H54 (cell line): Measurements from ENCODE around the gene GPR162.

Experiments
- DNase-seq: peaks from one replicate; pipeline ENCODE4 v3.0.0; 2011; ENCODE audit warnings: low spot score, mixed read lengths; ENCODE audit not compliant: insufficient read length
- FAIRE-seq: peaks from 3 replicates; lab custom pipeline; 2011; peaks lifted over from hg19 to GRCh38; lab: Jason Lieb, UNC
- POLR2A ChIP-seq: IDR thresholded peaks from 2 replicates; pipeline ENCODE4 v1.6.1; 2011; ENCODE audit warnings: low read depth, mild to moderate bottlenecking, low read length

Gene GPR162

DNA sequence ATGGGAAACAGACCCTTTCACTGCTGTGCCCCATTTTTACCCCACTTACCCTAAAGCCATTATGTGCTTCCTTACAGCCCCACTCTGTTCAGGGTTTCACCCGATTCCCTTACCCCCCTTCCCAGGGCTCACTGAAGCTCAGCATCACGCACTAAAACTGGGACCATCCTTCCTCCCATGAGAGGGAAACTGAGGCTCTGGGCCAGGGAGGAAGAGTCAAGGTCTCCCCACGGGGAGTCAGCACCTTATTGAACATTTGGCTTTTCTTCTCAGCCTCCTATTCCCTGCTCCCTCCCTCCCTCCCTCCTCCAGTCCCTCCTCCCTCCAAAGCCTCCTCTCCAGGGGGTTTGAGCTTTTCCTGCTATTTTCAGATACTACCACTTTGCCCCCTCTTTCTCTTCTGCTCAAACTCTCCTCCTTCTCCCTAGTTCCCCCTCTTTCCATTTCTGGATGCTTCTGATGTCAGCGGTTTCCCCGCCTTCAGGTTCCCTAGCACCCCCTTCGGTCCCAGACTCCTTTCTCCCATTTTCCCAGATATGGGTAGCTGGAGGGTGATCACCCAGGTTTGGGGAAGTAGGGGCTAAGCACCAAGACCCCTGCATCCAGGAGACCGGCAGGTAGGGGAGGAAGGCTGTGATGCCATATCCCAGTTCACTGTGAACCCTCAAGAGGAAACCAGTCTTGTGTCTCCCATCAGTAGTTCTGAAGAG lies 960 bp downstream of the GPR162 start:
- TF ChIP-seq POLR2A: no peak
- DNase-seq: no peak
- no peak for FAIRE-seq

DNA sequence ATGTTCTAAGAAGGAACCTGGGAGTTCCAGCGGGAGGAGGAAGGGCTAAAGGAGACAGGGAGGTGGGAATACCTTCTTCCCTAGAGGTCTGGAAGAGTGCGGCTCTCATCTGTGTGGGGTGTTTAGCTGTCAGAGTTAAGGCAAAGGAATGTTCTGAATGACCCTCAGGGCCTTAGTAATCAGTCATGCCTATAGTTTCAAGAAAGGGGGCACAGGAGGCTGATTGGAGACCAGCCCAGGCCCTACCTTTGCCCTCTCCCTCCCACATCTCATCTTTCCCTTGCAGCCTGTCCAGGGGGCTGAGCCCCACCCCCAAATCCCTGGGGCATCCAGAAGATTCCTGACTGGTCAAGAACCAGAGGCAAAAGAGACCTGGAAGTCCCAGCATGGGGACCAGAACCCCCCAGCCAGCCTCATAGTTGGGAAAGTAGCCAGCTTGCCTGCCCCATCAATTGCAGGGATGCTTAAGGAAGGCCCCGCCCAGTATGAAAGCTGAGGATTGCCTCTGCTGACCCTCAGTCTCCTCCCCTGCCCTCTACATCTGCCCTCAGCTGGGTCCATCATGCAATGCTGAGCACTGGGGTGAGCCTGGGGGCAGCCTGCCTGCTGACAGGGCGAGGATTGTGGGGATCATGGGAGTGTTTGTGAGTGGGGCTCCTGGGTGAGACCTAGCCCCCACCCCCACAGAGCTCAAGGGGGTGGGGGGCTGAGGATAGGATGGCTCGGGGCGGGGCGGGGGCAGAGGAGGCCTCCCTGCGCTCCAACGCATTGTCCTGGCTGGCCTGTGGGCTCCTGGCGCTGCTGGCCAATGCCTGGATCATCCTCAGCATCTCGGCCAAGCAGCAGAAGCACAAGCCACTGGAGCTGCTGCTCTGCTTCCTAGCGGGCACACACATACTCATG lies 1.8 kb downstream of the GPR162 start:
- DNase-seq (no peak), FAIRE-seq (no peak)

DNA sequence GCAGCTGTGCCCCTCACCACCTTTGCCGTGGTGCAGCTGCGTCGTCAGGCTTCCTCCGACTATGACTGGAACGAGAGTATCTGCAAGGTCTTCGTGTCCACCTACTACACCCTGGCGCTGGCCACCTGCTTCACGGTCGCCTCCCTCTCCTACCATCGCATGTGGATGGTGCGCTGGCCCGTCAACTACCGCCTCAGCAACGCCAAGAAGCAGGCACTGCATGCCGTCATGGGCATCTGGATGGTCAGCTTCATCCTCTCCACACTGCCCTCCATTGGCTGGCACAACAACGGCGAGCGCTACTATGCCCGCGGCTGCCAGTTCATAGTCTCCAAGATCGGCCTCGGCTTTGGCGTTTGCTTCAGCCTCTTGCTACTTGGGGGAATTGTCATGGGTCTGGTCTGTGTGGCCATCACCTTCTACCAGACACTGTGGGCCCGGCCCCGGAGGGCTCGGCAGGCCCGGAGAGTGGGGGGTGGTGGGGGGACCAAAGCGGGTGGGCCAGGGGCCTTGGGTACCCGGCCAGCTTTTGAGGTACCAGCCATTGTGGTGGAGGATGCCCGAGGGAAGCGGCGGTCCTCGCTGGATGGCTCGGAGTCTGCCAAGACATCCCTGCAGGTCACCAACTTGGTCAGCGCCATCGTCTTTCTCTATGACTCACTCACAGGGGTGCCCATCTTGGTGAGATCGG lies 2.6 kb downstream of the GPR162 start:
- FAIRE-seq: no peak
- no peak for DNase-seq

More for the DNA sequence above, 1.8 kb downstream of the GPR162 start:
- TF ChIP-seq POLR2A: no peak

DNA sequence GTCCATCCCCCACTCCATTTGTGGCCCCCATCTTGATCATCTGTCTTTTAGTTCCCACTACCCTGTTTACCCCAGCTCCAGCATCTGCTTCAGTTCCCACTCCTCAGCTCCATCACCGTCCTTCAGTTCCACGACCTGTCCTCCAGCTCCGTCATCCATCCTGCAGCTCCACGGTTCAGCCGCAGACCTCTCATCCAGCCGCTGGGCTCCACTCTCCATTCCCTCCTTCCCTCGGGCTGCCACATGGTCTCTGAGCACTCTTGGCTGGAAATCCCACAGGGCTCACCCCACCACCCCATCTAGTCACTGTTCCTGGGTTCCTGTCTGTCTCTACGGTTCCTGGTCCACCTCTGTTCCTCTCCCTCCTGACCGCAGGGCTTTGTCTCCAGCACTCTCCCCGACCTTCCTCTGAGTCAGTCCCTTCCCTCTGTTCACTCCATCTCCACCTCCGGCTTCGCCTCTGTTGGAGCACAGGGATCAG lies 3.3 kb downstream of the GPR162 start:
- no peak for TF ChIP-seq POLR2A
- DNase-seq: no peak
- FAIRE-seq: no peak

More for the DNA sequence above, 2.6 kb downstream of the GPR162 start:
- TF ChIP-seq POLR2A: no peak

DNA sequence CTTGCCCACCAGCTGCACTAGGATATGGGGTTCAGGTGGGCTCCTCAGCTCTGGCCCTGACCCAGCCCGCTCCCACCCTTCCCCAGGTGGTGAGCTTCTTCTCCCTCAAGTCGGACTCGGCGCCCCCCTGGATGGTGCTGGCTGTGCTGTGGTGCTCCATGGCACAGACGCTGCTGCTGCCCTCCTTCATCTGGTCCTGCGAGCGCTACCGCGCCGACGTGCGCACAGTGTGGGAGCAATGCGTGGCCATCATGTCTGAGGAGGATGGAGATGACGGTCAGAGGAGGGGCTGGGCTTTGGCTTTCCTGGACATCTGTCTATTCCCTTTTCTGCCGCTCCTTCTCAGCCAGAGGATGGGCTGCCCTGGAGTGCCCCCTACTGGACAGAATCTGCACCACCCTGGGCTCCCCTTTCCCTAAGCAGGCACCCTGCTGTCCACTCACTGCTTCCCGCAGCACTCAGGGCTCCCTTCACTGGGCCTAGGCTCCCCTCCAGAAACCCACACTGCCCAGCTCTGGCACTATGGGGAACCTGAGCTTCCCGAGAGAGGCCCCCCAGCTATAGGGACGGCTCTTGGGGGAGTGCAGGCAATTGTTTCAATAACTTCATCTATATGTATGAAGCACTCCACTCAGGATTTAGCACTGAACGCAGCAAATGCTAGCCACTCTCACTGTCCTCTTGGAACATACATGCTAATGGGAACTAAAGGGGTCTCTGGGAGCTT lies 3.9 kb downstream of the GPR162 start:
- no peak for TF ChIP-seq POLR2A
- no peak for FAIRE-seq
- DNase-seq: peak; percentile 89

DNA sequence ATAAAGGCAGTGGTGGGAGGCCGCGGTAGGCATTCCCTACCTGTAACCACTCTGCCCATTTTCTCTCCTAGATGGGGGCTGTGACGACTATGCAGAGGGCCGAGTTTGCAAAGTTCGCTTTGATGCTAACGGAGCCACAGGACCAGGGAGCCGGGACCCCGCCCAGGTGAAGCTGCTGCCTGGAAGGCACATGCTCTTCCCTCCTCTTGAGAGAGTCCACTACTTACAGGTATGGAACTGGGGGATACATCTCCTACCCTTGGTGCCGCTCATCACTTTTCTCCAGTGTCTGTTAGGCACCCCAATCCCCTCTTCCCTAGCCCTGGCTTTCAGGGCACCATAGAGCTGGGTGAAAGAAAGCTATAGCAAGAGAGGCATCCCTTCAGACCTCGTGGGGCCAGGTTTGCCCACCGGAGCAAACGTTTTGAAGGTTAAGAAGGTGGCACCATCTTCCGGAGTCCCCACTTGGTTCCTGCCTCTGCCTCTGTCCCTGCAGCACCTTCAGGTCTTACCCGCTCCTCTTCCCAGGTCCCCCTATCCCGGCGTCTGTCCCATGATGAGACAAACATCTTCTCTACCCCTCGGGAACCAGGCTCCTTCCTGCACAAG lies 4.6 kb downstream of the GPR162 start:
- no peak for FAIRE-seq

GRCh38 chr12:6826734-6827436 lies 5.3 kb downstream of the GPR162 start:
- TF ChIP-seq POLR2A: no peak
- DNase-seq (no peak), FAIRE-seq (no peak)

More for the DNA sequence above, 4.6 kb downstream of the GPR162 start:
- no peak for TF ChIP-seq POLR2A
- no peak for DNase-seq

DNA sequence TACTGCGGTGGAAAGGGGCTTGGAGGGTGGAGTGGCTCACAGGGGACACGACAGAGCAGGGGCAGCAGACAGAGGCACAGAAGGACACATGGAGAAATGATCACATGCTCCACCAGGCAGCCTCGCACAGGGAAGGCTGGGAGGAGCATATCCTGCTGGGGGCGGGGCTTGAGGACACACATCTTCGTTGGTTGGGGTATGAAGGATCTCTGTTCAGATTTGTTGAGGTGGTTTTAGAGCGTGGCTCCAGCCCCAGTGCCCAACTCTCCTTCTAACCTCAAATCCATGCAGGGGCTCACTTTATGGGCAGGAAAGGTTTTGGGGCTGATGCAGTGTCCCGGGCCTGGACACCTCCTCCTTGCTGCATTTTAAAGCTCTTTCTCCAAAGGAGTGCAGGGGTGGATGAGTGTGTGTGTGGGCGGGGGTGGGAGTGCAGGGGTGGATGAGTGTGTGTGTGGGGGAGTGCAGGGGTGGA lies 5.9 kb downstream of the GPR162 start:
- peak; percentile 71 for FAIRE-seq
- peak; percentile 93 for DNase-seq
- no peak; the same call in 1 of the 2 replicates for TF ChIP-seq POLR2A

- FAIRE-seq (no peak), DNase-seq (peak; percentile 77)
- TF ChIP-seq POLR2A: peak; percentile 33; the same call in 1 of the 2 replicates
Observed at GRCh38 chr12:6827982-6828780, 6.6 kb downstream of the GPR162 start, which contains the start of gene P3H3. P3H3 (plus strand) TSS chr12:6828407; CDS start chr12:6828441, 34 bp downstream.

GRCh38 chr12:6828781-6829535 lies 7.3 kb downstream of the GPR162 start:
- FAIRE-seq (no peak), DNase-seq (peak; percentile 45)
- peak; percentile 7; the same call in 1 of the 2 replicates for TF ChIP-seq POLR2A

GRCh38 chr12:6829536-6830220 lies 8.1 kb downstream of the GPR162 start:
- DNase-seq: no peak
- FAIRE-seq: no peak
- 0 out of 2 replicates have a peak, but pooled peaks have one; percentile 1 for TF ChIP-seq POLR2A
